ENCODE data around the gene NUDT2.

GRCh38 chr9:34331196-34331595, 1.8 kb downstream of the NUDT2 start:
- no peak for TF ChIP-seq CTCF (IDR thresholded peaks at IDR 0.05)
- TF ChIP-seq POLR2A (IDR thresholded peaks at IDR 0.05) = no peak
